GM19023 (cell line): ENCODE data around the gene TRMT10C.
"Not testable (repeated sequence)": the region's sequence is repeated elsewhere in the genome, so short reads cannot be mapped to it uniquely, and the experiment has no call there.

Experiments
- ATAC-seq: cut with Tn5 transposase; IDR thresholded peaks from one replicate; pipeline ENCODE4 v1.9.1; 2021; ENCODE audit warnings: mild to moderate bottlenecking, moderate library complexity; ENCODE audit not compliant: unreplicated experiment

Gene TRMT10C

GRCh38 chr3:101548527-101549105, 13.1 kb upstream of the TRMT10C start:
- no peak for ATAC-seq

GRCh38 chr3:101549473-101549872, 12.2 kb upstream of the TRMT10C start:
- no peak for ATAC-seq

DNA sequence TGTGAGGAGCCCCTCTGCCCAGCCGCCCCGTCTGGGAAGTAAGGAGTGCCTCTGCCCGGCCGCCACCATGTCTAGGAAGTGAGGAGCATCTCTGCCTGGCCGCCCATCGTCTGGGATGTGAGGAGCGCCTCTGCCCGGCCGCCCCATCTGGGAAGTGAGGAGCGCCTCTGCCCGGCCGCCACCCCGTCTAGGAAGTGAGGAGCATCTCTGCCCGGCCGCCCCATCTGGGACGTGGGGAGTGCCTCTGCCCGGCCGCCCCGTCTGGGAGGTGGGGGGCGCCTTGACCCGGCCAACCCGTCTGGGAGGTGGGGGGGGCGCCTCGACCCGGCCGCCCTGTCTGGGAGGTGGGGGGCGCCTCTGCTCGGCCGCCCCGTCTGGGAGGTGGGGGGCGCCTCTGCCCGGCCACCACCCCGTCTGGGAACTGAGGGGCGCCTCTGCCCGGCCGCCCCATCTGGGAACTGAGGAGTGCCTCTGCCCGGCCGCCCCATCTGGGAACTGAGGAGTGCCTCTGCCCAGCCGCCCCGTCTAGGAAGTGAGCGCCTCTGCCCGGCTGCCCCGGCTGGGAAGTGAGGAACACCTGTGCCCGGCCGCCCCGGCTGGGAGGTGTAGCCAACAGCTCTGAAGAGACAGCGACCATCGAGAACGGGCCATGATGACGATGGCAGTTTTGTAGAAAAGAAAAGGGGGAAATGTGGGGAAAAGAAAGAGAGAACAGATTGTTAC, 10.1 kb upstream of the TRMT10C start:
- not testable (repeated sequence) for ATAC-seq

GRCh38 chr3:101553381-101553780, 8.3 kb upstream of the TRMT10C start:
- not testable (repeated sequence) for ATAC-seq

DNA sequence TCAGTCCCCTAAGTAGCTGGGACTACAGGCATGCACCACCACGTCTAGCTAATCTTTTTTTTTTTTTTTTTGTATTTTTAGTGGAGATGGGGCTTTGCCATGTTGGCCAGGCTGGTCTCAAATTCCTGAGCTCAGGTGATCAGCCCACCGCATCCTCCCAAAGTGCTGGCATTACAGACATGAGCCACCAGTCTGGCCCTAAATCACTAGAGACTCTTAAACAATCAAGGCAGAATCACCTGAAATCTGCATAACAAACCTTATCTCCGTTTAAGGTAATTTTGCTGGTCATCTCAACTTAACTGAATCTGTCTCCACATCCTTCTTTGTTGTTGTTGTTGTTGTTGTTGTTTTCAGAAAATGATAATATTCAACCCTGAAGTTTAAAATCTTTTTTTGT, 5.6 kb upstream of the TRMT10C start:
- ATAC-seq = no peak

- no peak for ATAC-seq
These were observed 6.1 kb downstream of the TRMT10C start for GRCh38 chr3:101567528-101568317.

DNA sequence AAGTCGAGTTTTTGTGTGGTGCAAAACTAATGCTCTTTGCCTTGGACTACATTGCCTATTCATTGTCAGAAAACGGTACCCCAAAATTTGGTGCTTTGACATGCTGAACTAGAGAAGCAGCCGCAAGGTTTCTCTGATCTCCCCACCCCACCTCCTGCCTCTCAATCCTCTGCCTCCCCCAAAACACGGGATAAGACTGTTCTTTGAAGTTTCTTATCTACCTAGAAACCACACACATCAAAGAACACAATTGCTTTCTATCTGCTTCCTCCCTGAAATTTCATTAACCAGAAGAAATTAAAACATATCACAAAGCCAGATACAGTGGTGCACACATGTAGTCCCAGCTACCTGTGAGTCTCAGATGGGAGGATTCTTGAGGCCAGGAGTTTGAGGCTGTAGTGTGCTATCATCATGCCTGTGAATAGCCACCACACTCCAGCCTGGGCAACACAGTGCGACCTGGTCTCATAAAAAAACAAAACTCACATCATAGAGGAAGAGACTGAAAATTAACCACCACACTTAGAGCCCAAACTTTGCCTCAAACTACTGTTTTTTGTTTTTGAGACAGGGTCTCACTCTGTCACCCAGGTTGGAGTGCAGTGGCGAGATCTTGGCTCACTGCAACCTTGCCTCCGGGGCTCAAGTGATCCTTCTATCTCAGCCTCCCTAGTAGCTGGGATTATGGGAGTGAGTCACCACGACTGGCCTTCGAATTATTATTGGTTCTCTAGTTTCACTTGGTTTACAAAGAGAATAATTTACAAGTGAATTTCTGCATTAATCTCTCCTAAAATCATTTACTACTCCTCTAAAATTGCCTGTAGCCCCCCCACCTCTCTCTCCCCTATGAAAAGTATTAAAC, 9.6 kb downstream of the TRMT10C start:
- ATAC-seq = no peak

GRCh38 chr3:101573449-101574387, 12.1 kb downstream of the TRMT10C start, which contains the start of gene PCNP:
Gene PCNP, plus strand, starts transcription at chr3:101574180. Its CDS starts 36 bp downstream, at chr3:101574216.
- ATAC-seq = peak; percentile 87

- ATAC-seq = peak; percentile 47
These were observed 12.9 kb downstream of the TRMT10C start for GRCh38 chr3:101574388-101575112.

GRCh38 chr3:101577286-101577685, 15.6 kb downstream of the TRMT10C start:
- no peak for ATAC-seq

DNA sequence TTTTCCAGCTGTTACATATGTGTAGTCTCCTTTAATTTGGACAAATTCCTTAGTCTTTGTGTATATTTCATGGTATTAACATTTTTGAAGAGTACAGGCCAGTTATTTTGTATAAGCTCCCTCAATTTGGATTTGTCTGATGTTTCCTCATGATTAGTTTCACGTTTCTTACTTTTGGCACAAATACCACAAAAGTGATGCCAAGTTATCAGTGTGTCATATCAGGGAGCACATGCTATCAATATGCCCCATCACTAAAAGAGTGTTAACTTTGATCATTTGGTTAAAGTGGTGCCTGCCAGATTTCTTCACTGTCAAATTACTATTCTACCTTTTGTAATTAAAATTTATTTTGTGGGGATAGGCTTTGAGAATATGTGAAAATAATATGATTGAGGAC, 26.9 kb downstream of the TRMT10C start:
- ATAC-seq = no peak

DNA sequence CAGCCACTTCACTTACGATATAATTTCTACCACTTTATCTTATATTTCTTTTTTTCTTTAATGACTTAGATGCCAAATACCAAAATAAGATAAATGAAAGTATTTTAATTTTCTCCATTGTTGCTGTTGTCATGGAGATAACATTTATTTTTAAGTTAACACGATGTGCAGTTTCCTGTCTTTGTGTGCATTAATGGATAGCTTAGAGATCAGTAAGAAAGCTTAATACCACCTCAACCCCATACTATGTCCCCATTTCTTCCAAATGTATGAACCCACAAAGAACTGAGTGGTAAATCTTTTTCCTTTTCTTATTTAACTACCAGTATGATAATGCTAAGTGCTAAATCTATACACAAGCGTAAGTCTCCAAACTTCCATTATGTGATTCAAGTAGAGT, 29.4 kb downstream of the TRMT10C start:
- no peak for ATAC-seq

DNA sequence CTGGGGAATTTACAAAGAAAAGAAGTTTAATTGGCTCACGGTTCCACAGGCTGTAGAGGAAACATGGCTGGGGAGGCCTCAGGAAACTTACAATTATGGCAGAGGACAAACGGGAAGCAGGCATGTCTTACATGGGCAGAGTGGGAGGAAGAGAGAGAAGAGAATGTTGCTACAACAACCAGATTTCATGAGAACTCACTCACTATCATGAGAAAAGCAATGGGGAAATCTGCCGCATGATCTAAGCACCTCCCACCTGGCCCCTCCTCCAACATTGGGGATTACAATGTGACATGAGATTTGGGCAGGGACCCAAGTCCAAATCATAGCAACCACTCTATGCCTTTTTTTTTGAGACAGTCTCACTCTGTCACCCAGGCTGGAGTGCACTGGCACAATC, 41.1 kb downstream of the TRMT10C start:
- ATAC-seq = no peak

DNA sequence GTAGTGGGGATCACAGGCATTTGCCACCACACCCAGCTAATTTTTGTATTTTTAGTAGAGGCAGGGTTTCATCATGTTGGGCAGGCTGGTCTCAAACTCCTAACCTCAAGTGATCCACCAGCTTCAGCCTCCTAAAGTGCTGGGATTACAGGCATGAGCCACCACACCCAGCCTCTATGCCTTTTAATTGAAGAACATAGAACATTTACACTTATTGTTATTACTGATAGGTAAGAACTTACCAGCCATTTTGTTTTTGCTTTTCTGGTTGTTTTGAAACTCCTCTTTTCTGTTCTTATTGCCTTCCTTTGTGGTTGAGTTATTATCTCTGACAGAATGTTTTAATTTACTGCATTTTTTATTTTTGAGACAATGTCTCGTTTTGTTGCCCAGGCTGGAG, 41.5 kb downstream of the TRMT10C start:
- no peak for ATAC-seq

GRCh38 chr3:101605398-101605797, 43.7 kb downstream of the TRMT10C start:
- not testable (repeated sequence) for ATAC-seq

- ATAC-seq = no peak
These were observed 49.4 kb downstream of the TRMT10C start for GRCh38 chr3:101611023-101611422.

GRCh38 chr3:101613014-101613413, 51.3 kb downstream of the TRMT10C start:
- ATAC-seq = not testable (repeated sequence)

DNA sequence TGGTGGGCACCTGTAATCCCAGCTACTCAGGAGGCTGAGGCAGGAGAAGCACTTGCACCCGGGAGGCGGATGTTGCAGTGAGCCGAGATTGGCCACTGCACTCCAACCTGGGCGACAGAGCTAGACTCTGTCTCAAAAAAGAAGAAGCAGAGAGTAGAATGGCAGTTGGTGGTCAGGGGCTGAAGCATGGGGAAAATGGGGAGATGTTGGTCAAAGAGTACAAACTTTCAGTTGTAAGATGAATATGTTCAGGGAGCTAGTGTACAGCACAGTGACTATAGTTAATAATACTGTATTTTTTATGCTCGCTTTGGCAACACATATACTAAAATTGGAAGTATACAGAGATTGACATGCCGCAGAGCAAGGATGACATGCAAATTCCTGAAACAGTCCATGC, 53.9 kb downstream of the TRMT10C start:
- no peak for ATAC-seq
